ENCODE measurements around the gene PIK3R3. TPM values are rescaled to one million over a fixed set of nuclear protein-coding genes. Genes with fewer than 3 reads are reported as not detected.

The PIK3R3 gene
- total RNA-seq, 1 donor from 2014 or later: 3.6 TPM

- intact Hi-C loops (cut with micrococcal nuclease): no loop called here
- H3K27me3 Mint-ChIP-seq (ENCODE audit: insufficient read depth): no peaks in the 10 kb centered on the region
- H3K4me1 Mint-ChIP-seq (ENCODE audit: low read depth): no peaks in the 10 kb centered on the region
- no peak for DNase-seq (ENCODE audit: low spot score)
- H3K4me3 Mint-ChIP-seq: no peak overlapping the region
- no peaks in the 10 kb centered on the region for H3K9me3 Mint-ChIP-seq
- no peak overlapping the region for H3K27ac Mint-ChIP-seq
- H3K36me3 Mint-ChIP-seq (ENCODE audit: low read depth): no peaks in the 10 kb centered on the region
These were observed 92.8 kb downstream of the PIK3R3 start for GRCh38 chr1:46039571-46040052.

- H3K4me1 Mint-ChIP-seq (ENCODE audit: low read depth): no peaks in the 10 kb centered on the region
- H3K36me3 Mint-ChIP-seq (ENCODE audit: low read depth): no peaks in the 10 kb centered on the region
- H3K4me3 Mint-ChIP-seq: no peak overlapping the region
- no peaks in the 10 kb centered on the region for H3K9me3 Mint-ChIP-seq
- no peak overlapping the region for H3K27ac Mint-ChIP-seq
- DNase-seq (ENCODE audit: low spot score): peak; percentile 62
- intact Hi-C loops (cut with micrococcal nuclease): loop anchor here (1.0 kb wide), 2 partner anchors 142 to 186 kb away; no protein-coding TSS in a partner anchor
- H3K27me3 Mint-ChIP-seq (ENCODE audit: insufficient read depth): no peaks in the 10 kb centered on the region
These were observed 95.3 kb downstream of the PIK3R3 start for GRCh38 chr1:46036894-46037839.

GRCh38 chr1:46034601-46035516 is 97.6 kb downstream of the PIK3R3 start:
- Mint-ChIP-seq H3K4me1 (ENCODE audit: low read depth) (no peaks in the 10 kb centered on the region), H3K36me3 (ENCODE audit: low read depth) (no peaks in the 10 kb centered on the region), H3K27ac (no peak overlapping the region), H3K4me3 (no peak overlapping the region), H3K27me3 (ENCODE audit: insufficient read depth) (no peaks in the 10 kb centered on the region), H3K9me3 (no peaks in the 10 kb centered on the region)
- no peak for DNase-seq (ENCODE audit: low spot score)
- intact Hi-C loops (cut with micrococcal nuclease): no loop called here

GRCh38 chr1:46030876-46031660 is 101.4 kb downstream of the PIK3R3 start:
- Mint-ChIP-seq H3K27ac (no peak overlapping the region), H3K27me3 (ENCODE audit: insufficient read depth) (no peaks in the 10 kb centered on the region)
- intact Hi-C loops (cut with micrococcal nuclease): no loop called here

GRCh38 chr1:46030074-46030870 is 102.2 kb downstream of the PIK3R3 start:
- Mint-ChIP-seq H3K36me3 (ENCODE audit: low read depth) (peaks cover 4% of the 10 kb centered on the region), H3K9me3 (no peaks in the 10 kb centered on the region), H3K4me3 (no peak overlapping the region), H3K4me1 (ENCODE audit: low read depth) (no peaks in the 10 kb centered on the region), H3K27me3 (ENCODE audit: insufficient read depth) (no peaks in the 10 kb centered on the region), H3K27ac (no peak overlapping the region)
- DNase-seq (ENCODE audit: low spot score): no peak
- intact Hi-C loops (cut with micrococcal nuclease): no loop called here

More at GRCh38 chr1:46030876-46031660, 101.4 kb downstream of the PIK3R3 start:
- Mint-ChIP-seq H3K9me3 (no peaks in the 10 kb centered on the region), H3K4me1 (ENCODE audit: low read depth) (no peaks in the 10 kb centered on the region), H3K4me3 (no peak overlapping the region), H3K36me3 (ENCODE audit: low read depth) (peaks cover 4% of the 10 kb centered on the region)
- no peak for DNase-seq (ENCODE audit: low spot score)

- Mint-ChIP-seq H3K27me3 (ENCODE audit: insufficient read depth) (no peaks in the 10 kb centered on the region), H3K9me3 (no peaks in the 10 kb centered on the region), H3K4me1 (ENCODE audit: low read depth) (no peaks in the 10 kb centered on the region), H3K4me3 (no peak overlapping the region), H3K36me3 (ENCODE audit: low read depth) (peaks cover 9% of the 10 kb centered on the region), H3K27ac (no peak overlapping the region)
- intact Hi-C loops (cut with micrococcal nuclease): no loop called here
- no peak for DNase-seq (ENCODE audit: low spot score)
These were observed 104.4 kb downstream of the PIK3R3 start for GRCh38 chr1:46027788-46028573.

GRCh38 chr1:46026531-46026930 is 105.9 kb downstream of the PIK3R3 start:
- H3K4me1 Mint-ChIP-seq (ENCODE audit: low read depth): no peaks in the 10 kb centered on the region
- H3K27ac Mint-ChIP-seq: no peak overlapping the region
- H3K9me3 Mint-ChIP-seq: no peaks in the 10 kb centered on the region
- no peak for DNase-seq (ENCODE audit: low spot score)
- no peaks in the 10 kb centered on the region for H3K27me3 Mint-ChIP-seq (ENCODE audit: insufficient read depth)
- no peak overlapping the region for H3K4me3 Mint-ChIP-seq
- peaks cover 12% of the 10 kb centered on the region for H3K36me3 Mint-ChIP-seq (ENCODE audit: low read depth)
- intact Hi-C loops (cut with micrococcal nuclease): no loop called here

- intact Hi-C loops (cut with micrococcal nuclease): no loop called here
These were observed 111.1 kb downstream of the PIK3R3 start for GRCh38 chr1:46021046-46021996.

GRCh38 chr1:46020010-46020409 is 112.4 kb downstream of the PIK3R3 start:
- Mint-ChIP-seq H3K27me3 (ENCODE audit: insufficient read depth) (no peaks in the 10 kb centered on the region), H3K36me3 (ENCODE audit: low read depth) (peaks cover 8% of the 10 kb centered on the region), H3K9me3 (no peaks in the 10 kb centered on the region), H3K4me1 (ENCODE audit: low read depth) (no peaks in the 10 kb centered on the region), H3K4me3 (no peak overlapping the region), H3K27ac (no peak overlapping the region)
- no peak for DNase-seq (ENCODE audit: low spot score)
- intact Hi-C loops (cut with micrococcal nuclease): no loop called here

More at GRCh38 chr1:46021046-46021996, 111.1 kb downstream of the PIK3R3 start:
- H3K27me3 Mint-ChIP-seq (ENCODE audit: insufficient read depth): no peaks in the 10 kb centered on the region
- no peak overlapping the region for H3K4me3 Mint-ChIP-seq
- H3K4me1 Mint-ChIP-seq (ENCODE audit: low read depth): no peaks in the 10 kb centered on the region
- H3K36me3 Mint-ChIP-seq (ENCODE audit: low read depth): peaks cover 11% of the 10 kb centered on the region
- no peak for DNase-seq (ENCODE audit: low spot score)
- no peak overlapping the region for H3K27ac Mint-ChIP-seq
- no peaks in the 10 kb centered on the region for H3K9me3 Mint-ChIP-seq

GRCh38 chr1:46019348-46019747 is 113.1 kb downstream of the PIK3R3 start:
- Mint-ChIP-seq H3K27ac (no peak overlapping the region), H3K9me3 (no peaks in the 10 kb centered on the region), H3K27me3 (ENCODE audit: insufficient read depth) (no peaks in the 10 kb centered on the region), H3K4me3 (no peak overlapping the region), H3K4me1 (ENCODE audit: low read depth) (no peaks in the 10 kb centered on the region), H3K36me3 (ENCODE audit: low read depth) (peaks cover 9% of the 10 kb centered on the region)
- intact Hi-C loops (cut with micrococcal nuclease): no loop called here
- no peak for DNase-seq (ENCODE audit: low spot score)
